Mucosa of rectum (tissue), 2 donors: ENCODE measurements around the gene GRM8.
"Not testable (repeated sequence)": the region's sequence is repeated elsewhere in the genome, so short reads cannot be mapped to it uniquely, and the experiment has no call there.

Source experiments
- H3K27ac ChIP-seq, 2 donors: one replicate each; pipeline ENCODE4 v1.7.0; 2013; ENCODE audit warnings: inconsistent platforms in 2 of 2, low read depth in 2 of 2, low read length in 2 of 2
- H3K27me3 ChIP-seq, 2 donors: one replicate each; pipeline ENCODE4 v1.7.0; 2013; ENCODE audit warnings: low read length in 2 of 2; ENCODE audit not compliant: control insufficient read depth in 2 of 2, insufficient read depth in 2 of 2
- H3K36me3 ChIP-seq, 2 donors: one replicate each; pipeline ENCODE4 v1.7.0; 2013; ENCODE audit warnings: low read length in 2 of 2; ENCODE audit not compliant: control insufficient read depth in 2 of 2, insufficient read depth in 2 of 2
- H3K4me1 ChIP-seq, 2 donors: one replicate each; pipeline ENCODE4 v1.7.0; 2013; ENCODE audit warnings: low read length in 2 of 2, mild to moderate bottlenecking in 1 of 2; ENCODE audit not compliant: control insufficient read depth in 2 of 2, insufficient read depth in 2 of 2
- H3K4me3 ChIP-seq, 2 donors: one replicate each; pipeline ENCODE4 v1.7.0; 2013; ENCODE audit warnings: low read length in 2 of 2
- H3K9ac ChIP-seq, 2 donors: one replicate each; pipeline ENCODE4 v1.7.0; 2013; ENCODE audit warnings: low read length in 2 of 2, low read depth in 1 of 2, mild to moderate bottlenecking in 1 of 2
- H3K9me3 ChIP-seq, 2 donors: one replicate each; pipeline ENCODE4 v1.7.0; 2013; ENCODE audit warnings: low read length in 2 of 2; ENCODE audit not compliant: control insufficient read depth in 2 of 2
- donor health status: healthy.
- donor health status: Normal muscosa, but diverticular disease.

The GRM8 gene

GRCh38 chr7:126843336-126843735, 409.4 kb downstream of the GRM8 start:
- no peaks in the 10 kb centered on the region for H3K36me3 ChIP-seq
- no peaks in the 10 kb centered on the region for H3K27me3 ChIP-seq
- H3K9ac ChIP-seq, result no peak overlapping the region
- H3K9me3 ChIP-seq, result no peaks in the 10 kb centered on the region
- no peak overlapping the region for H3K27ac ChIP-seq
- no peak overlapping the region for H3K4me3 ChIP-seq
- no peaks in the 10 kb centered on the region for H3K4me1 ChIP-seq

- H3K4me3 ChIP-seq, result no peak overlapping the region
- H3K9ac ChIP-seq, result no peak overlapping the region
- no peaks in the 10 kb centered on the region for H3K9me3 ChIP-seq
- H3K36me3 ChIP-seq, result no peaks in the 10 kb centered on the region
- H3K4me1 ChIP-seq, result no peaks in the 10 kb centered on the region
- H3K27ac ChIP-seq, result no peak overlapping the region
- H3K27me3 ChIP-seq, result no peaks in the 10 kb centered on the region
These were observed 410.3 kb downstream of the GRM8 start for GRCh38 chr7:126842451-126842850.

GRCh38 chr7:126840869-126841268, 411.9 kb downstream of the GRM8 start:
- Histone ChIP-seq H3K27ac (no peak overlapping the region), H3K27me3 (no peaks in the 10 kb centered on the region), H3K4me3 (no peak overlapping the region), H3K36me3 (no peaks in the 10 kb centered on the region), H3K9me3 (no peaks in the 10 kb centered on the region), H3K4me1 (no peaks in the 10 kb centered on the region), H3K9ac (no peak overlapping the region)

GRCh38 chr7:126839624-126840023, 413.1 kb downstream of the GRM8 start:
- Histone ChIP-seq H3K27ac (no peak overlapping the region), H3K36me3 (no peaks in the 10 kb centered on the region), H3K27me3 (no peaks in the 10 kb centered on the region), H3K4me3 (no peak overlapping the region), H3K9me3 (no peaks in the 10 kb centered on the region), H3K4me1 (no peaks in the 10 kb centered on the region), H3K9ac (no peak overlapping the region)

GRCh38 chr7:126838194-126838593, 414.5 kb downstream of the GRM8 start:
- Histone ChIP-seq H3K4me3 (no peak overlapping the region), H3K36me3 (no peaks in the 10 kb centered on the region), H3K4me1 (no peaks in the 10 kb centered on the region), H3K9ac (no peak overlapping the region), H3K27me3 (no peaks in the 10 kb centered on the region), H3K27ac (no peak overlapping the region), H3K9me3 (no peaks in the 10 kb centered on the region)

GRCh38 chr7:126831241-126831640, 421.5 kb downstream of the GRM8 start:
- not testable (repeated sequence) for H3K9me3 ChIP-seq, H3K27me3 ChIP-seq, H3K27ac ChIP-seq, H3K9ac ChIP-seq, H3K4me3 ChIP-seq, H3K4me1 ChIP-seq, H3K36me3 ChIP-seq

- Histone ChIP-seq H3K27me3 (no peaks in the 10 kb centered on the region), H3K4me3 (no peak overlapping the region), H3K27ac (no peak overlapping the region), H3K4me1 (no peaks in the 10 kb centered on the region), H3K9ac (no peak overlapping the region), H3K9me3 (no peaks in the 10 kb centered on the region), H3K36me3 (no peaks in the 10 kb centered on the region)
These were observed 431.8 kb downstream of the GRM8 start for GRCh38 chr7:126820925-126821324.

GRCh38 chr7:126819197-126819484, 433.6 kb downstream of the GRM8 start:
- H3K9ac ChIP-seq, result no peak overlapping the region
- no peaks in the 10 kb centered on the region for H3K36me3 ChIP-seq
- no peaks in the 10 kb centered on the region for H3K4me1 ChIP-seq
- H3K4me3 ChIP-seq, result no peak overlapping the region
- H3K27me3 ChIP-seq, result no peaks in the 10 kb centered on the region
- no peaks in the 10 kb centered on the region for H3K9me3 ChIP-seq
- H3K27ac ChIP-seq, result no peak overlapping the region

- no peaks in the 10 kb centered on the region for H3K27me3 ChIP-seq
- H3K4me1 ChIP-seq, result no peaks in the 10 kb centered on the region
- H3K4me3 ChIP-seq, result no peak overlapping the region
- no peaks in the 10 kb centered on the region for H3K9me3 ChIP-seq
- H3K27ac ChIP-seq, result no peak overlapping the region
- H3K36me3 ChIP-seq, result no peaks in the 10 kb centered on the region
- no peak overlapping the region for H3K9ac ChIP-seq
These were observed 434.1 kb downstream of the GRM8 start for GRCh38 chr7:126818393-126819196.

- Histone ChIP-seq H3K9ac (no peak overlapping the region), H3K27me3 (no peaks in the 10 kb centered on the region), H3K36me3 (no peaks in the 10 kb centered on the region), H3K4me3 (no peak overlapping the region), H3K4me1 (no peaks in the 10 kb centered on the region), H3K9me3 (no peaks in the 10 kb centered on the region), H3K27ac (no peak overlapping the region)
These were observed 443.6 kb downstream of the GRM8 start for GRCh38 chr7:126809188-126809587.

- Histone ChIP-seq H3K27ac (no peak overlapping the region), H3K9ac (no peak overlapping the region)
These were observed 446.1 kb downstream of the GRM8 start for GRCh38 chr7:126806614-126807013.

More at GRCh38 chr7:126806614-126807013, 446.1 kb downstream of the GRM8 start:
- Histone ChIP-seq H3K36me3 (no peaks in the 10 kb centered on the region), H3K4me3 (no peak overlapping the region), H3K9me3 (no peaks in the 10 kb centered on the region), H3K4me1 (no peaks in the 10 kb centered on the region), H3K27me3 (no peaks in the 10 kb centered on the region)
